Vagina (tissue), 2 donors: ENCODE measurements around the gene IZUMO1. TPM values are rescaled to one million over a fixed set of nuclear protein-coding genes. Genes with fewer than 3 reads are reported as not detected.

Experiments
- DNase-seq, 2 donors: peaks; one replicate each; pipeline ENCODE4 v3.0.0-alpha.2; 2017; ENCODE audit errors: extremely low spot score in 2 of 2
- H3K27ac ChIP-seq: fragments of 200-600 bp; sonication (generic); one replicate; pipeline ENCODE4 v1.5.1; 2019
- H3K27me3 ChIP-seq: fragments of 200-600 bp; sonication (generic); one replicate; pipeline ENCODE4 v1.5.1; 2019
- H3K36me3 ChIP-seq, 2 donors: fragments of 200-600 bp; sonication (generic); one replicate each; pipeline ENCODE4 v1.5.1; 2017 to 2019
- H3K4me1 ChIP-seq: fragments of 200-600 bp; sonication (generic); one replicate; pipeline ENCODE4 v1.5.1; 2019
- H3K4me3 ChIP-seq, 2 donors: fragments of 200-600 bp; sonication (generic); 1 replicate in 1 of 2; 2 replicates in 1 of 2; pipeline ENCODE4 v1.5.1; 2016 to 2019
- H3K9me3 ChIP-seq: fragments of 200-600 bp; sonication (generic); one replicate; pipeline ENCODE4 v1.5.1; 2019
- POLR2A ChIP-seq, 2 donors: fragments of 450-650 bp; IDR thresholded peaks; one replicate each; pipeline ENCODE4 v1.6.1; 2017; ENCODE audit warnings: antibody characterized with exemption in 2 of 2, mild to moderate bottlenecking in 2 of 2, moderate library complexity in 2 of 2
- POLR2AphosphoS5 ChIP-seq, 2 donors: sonication (generic); formaldehyde crosslinking; IDR thresholded peaks; one replicate each; pipeline ENCODE4 v1.9.0; 2017; ENCODE audit warnings: antibody characterized with exemption in 2 of 2, mild to moderate bottlenecking in 2 of 2, low read depth in 1 of 2; ENCODE audit not compliant: insufficient read depth in 1 of 2
- intact Hi-C: fragments of 100-400 bp; cut with DNase I; formaldehyde crosslinking; loops from one replicate; pipeline ENCODE4 v1.15.1; 2023
- total RNA-seq: library from RNA; depleted of rRNA; stranded (reverse); fragments of >200 nt; gene quantifications from one replicate; pipeline ENCODE4 v1.2.3, GENCODE V29; 2016
- TF ChIP-seq, protein P1 (sequence below), 3 experiments: fragments of 450-650 bp in 2 of 3; fragments of 200-600 bp in 1 of 3; sonication (generic) in 1 of 3; IDR thresholded peaks; one replicate each; pipeline ENCODE4 v1.5.1; 2017 to 2019; ENCODE audit warnings: antibody characterized with exemption in 3 of 3, mild to moderate bottlenecking in 2 of 3, moderate library complexity in 2 of 3

IZUMO1 gene
- total RNA-seq, 1 donor from 2014 or later = 2.2 TPM

DNA sequence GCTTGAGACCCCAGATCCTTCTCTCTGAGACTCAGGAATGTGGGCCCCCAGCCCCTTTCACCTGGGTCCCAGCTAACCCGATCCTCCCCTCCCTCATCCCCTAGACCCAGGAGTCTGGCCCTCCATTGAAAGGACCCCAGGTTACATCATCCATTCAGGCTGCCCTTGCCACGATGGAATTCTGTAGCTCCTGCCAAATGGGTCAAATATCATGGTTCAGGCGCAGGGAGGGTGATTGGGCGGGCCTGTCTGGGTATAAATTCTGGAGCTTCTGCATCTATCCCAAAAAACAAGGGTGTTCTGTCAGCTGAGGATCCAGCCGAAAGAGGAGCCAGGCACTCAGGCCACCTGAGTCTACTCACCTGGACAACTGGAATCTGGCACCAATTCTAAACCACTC lies 9.1 kb upstream of the IZUMO1 start:
- no peak for DNase-seq
- intact Hi-C loops = no loop called here

DNA sequence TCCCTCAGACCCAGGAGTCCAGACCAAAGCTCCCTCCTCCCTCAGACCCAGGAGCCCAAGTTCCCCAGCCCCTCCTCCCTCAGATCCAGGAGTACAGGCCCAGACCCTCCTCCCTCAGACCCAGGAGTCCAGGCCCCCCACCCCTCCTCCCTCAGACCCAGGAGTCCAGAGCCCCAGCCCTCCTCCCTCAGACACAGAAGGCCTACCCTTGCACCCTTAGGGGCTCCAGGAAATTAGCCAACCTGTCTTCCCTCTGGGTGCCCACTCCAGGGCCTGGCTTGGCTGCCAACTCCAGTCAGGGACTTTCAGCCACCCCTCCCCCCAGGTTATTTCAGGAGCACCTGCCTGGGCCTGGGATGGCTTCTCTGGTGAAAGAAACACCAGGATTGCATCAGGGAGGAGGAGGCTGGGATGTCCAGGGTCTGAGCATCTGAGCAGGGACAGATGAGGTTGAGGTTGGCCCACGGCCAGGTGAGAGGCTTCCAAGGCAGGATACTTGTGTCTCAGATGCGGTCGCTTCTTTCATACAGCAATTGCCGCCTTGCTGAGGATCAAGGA lies 8.5 kb upstream of the IZUMO1 start, which contains the start of gene FGF21:
Gene FGF21 (plus strand): TSS at position 441 of the 558 bp plus-strand sequence. CDS start 713 bp downstream, outside the sequence.
- Histone ChIP-seq H3K9me3 (no peaks in the 10 kb centered on the region), H3K4me3 (no peak within 1 kb of the TSS), H3K27me3 (no peaks in the 10 kb centered on the region), H3K27ac (no peak within 1 kb of the TSS), H3K4me1 (peaks cover 17% of the 10 kb centered on the region), H3K36me3 (no peaks in the 10 kb centered on the region)
- no peak for DNase-seq
- intact Hi-C loops = no loop called here
- TF ChIP-seq POLR2AphosphoS5 (IDR thresholded peaks at IDR 0.05; ENCODE audit: insufficient read depth in 1 of 2, low read depth in 1 of 2) (no peak), POLR2A (IDR thresholded peaks at IDR 0.05) (no peak)
- TF ChIP-seq, protein P1, sequence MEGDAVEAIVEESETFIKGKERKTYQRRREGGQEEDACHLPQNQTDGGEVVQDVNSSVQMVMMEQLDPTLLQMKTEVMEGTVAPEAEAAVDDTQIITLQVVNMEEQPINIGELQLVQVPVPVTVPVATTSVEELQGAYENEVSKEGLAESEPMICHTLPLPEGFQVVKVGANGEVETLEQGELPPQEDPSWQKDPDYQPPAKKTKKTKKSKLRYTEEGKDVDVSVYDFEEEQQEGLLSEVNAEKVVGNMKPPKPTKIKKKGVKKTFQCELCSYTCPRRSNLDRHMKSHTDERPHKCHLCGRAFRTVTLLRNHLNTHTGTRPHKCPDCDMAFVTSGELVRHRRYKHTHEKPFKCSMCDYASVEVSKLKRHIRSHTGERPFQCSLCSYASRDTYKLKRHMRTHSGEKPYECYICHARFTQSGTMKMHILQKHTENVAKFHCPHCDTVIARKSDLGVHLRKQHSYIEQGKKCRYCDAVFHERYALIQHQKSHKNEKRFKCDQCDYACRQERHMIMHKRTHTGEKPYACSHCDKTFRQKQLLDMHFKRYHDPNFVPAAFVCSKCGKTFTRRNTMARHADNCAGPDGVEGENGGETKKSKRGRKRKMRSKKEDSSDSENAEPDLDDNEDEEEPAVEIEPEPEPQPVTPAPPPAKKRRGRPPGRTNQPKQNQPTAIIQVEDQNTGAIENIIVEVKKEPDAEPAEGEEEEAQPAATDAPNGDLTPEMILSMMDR (IDR thresholded peaks at IDR 0.05) = no peak

More for the DNA sequence above, 9.1 kb upstream of the IZUMO1 start:
- H3K9me3 ChIP-seq = no peaks in the 10 kb centered on the region
- no peak overlapping the region for H3K27ac ChIP-seq
- H3K4me1 ChIP-seq = peaks cover 17% of the 10 kb centered on the region
- no peak overlapping the region for H3K4me3 ChIP-seq
- TF ChIP-seq POLR2AphosphoS5 (IDR thresholded peaks at IDR 0.05; ENCODE audit: insufficient read depth in 1 of 2, low read depth in 1 of 2) = no peak
- TF ChIP-seq, protein P1 (IDR thresholded peaks at IDR 0.05) = no peak
- TF ChIP-seq POLR2A (IDR thresholded peaks at IDR 0.05) = no peak
- H3K27me3 ChIP-seq = no peaks in the 10 kb centered on the region
- no peaks in the 10 kb centered on the region for H3K36me3 ChIP-seq

DNA sequence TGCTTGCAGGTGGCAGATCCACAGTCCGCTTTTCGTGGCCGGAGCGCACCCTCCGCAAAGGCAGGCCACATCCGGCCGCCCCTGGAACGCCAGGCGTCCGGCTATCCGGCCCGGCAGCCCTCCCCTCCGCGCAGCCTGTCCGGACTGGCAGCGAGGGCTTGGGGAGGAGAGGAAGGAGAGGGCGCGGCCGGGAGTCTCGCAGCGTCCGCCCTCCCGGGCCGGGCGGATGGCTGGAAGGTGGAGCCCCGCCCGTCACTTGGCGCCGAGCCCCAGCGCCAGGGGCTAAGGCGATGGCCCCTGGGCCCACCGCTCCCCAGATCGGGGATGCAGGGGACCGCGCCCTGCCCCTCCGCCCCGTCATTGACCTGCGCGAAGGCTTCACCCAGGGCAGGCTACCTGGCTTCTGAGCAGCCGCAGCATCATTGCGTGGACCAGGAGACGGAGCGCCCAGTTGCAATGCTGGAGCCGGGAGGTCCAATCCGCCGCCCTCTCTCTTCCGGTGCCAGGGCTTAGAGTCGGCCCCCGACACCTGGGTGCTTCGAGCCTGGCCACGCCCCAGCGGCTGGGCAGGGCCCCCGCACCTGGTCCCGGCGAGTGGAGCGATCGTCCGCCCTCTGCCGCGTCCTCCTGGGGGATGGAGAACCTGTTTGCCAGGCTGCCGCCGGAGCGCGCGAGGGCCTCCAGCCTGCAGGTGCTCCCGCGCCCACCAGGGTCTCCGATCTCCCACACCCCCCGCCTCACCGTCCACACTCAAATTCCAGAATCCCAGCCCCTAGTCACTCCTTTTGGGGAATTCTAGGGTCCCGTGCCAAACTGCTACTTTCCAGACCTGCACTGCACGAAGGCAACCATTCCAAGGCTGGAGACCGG lies 6.0 kb upstream of the IZUMO1 start, which contains the start of gene FUT1:
Gene FUT1 (minus strand): TSS at position 146 of the 870 bp plus-strand sequence. CDS start 1,360 bp downstream, outside the sequence.
- no peak for DNase-seq
- Histone ChIP-seq H3K4me3 (peak within 1 kb of the TSS; percentile 42 to 44), H3K36me3 (no peaks in the 10 kb centered on the region), H3K4me1 (peaks cover 17% of the 10 kb centered on the region), H3K27ac (peak within 1 kb of the TSS; percentile 40), H3K27me3 (no peaks in the 10 kb centered on the region), H3K9me3 (no peaks in the 10 kb centered on the region)
- intact Hi-C loops = no loop called here
- TF ChIP-seq POLR2AphosphoS5 (IDR thresholded peaks at IDR 0.05; ENCODE audit: insufficient read depth in 1 of 2, low read depth in 1 of 2) = peak in 1 of 2 donors; percentile 71
- no peak for TF ChIP-seq POLR2A (IDR thresholded peaks at IDR 0.05)
- TF ChIP-seq, protein P1 (IDR thresholded peaks at IDR 0.05) = no peak

DNA sequence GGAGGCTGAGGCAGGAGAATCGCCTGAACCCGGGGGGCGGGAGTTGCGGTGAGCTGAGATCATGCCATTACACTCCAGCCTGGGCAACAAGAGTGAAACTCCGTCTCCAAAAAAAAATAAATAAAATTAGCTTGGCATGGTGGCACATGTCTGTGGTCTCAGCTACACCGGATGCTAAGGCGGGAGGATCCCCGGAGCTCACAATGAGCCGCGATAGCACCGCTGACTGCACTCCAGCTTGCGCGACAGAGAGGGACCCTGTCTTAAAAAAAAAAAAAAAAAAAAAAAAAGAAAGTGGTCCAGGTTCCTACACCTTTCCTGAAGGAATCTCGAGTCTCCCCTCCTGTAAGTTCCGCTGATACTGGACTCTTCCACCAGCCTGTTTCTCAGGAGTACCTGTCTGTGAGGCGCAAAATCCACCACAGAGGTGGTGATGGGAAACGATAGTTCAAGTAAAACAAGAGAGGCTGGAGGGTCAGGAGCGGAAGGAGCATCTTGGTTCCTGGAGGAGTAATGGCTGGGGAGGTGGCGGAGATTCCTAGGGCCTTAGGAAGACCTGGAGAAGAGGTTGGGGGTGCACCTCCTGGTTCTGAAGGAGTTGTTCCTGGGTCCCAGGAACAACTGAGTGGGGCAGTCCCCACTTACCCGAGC lies 5.3 kb upstream of the IZUMO1 start:
- intact Hi-C loops = no loop called here
- no peak for DNase-seq
- no peaks in the 10 kb centered on the region for H3K27me3 ChIP-seq
- H3K4me3 ChIP-seq = peak overlapping the region; percentile 42 to 44
- peaks cover 23% of the 10 kb centered on the region for H3K4me1 ChIP-seq
- H3K9me3 ChIP-seq = no peaks in the 10 kb centered on the region
- no peaks in the 10 kb centered on the region for H3K36me3 ChIP-seq
- H3K27ac ChIP-seq = peak overlapping the region; percentile 40
- TF ChIP-seq POLR2AphosphoS5 (IDR thresholded peaks at IDR 0.05; ENCODE audit: insufficient read depth in 1 of 2, low read depth in 1 of 2) (no peak), POLR2A (IDR thresholded peaks at IDR 0.05) (no peak)
- TF ChIP-seq, protein P1 (IDR thresholded peaks at IDR 0.05) = no peak
